HS-5 (cell line): ENCODE results near the gene ZNF451.

Experiments
- DNase-seq: peaks from one replicate; pipeline ENCODE4 v3.0.0-alpha.2; 2012; ENCODE audit warnings: low read depth

Gene ZNF451

DNA sequence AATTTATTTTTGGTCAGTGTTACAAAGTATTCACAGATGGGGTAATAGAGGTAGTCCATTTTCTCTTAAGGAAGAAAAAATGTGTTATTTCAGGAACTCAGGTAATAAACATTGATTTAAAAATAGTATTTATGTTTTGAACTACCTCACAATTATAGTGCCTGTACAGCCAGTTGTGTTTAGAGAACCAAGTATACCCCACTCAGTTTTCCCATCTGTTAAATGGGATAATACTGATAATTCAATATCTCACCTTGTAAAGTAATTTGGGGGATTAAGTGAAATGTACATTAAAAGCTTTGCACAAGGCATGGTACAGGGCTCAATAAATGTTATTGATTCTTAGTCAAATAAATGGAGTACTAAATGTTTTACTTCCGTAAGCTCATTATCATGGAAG lies 4.7 kb downstream of the ZNF451 start:
- DNase-seq = no peak

DNA sequence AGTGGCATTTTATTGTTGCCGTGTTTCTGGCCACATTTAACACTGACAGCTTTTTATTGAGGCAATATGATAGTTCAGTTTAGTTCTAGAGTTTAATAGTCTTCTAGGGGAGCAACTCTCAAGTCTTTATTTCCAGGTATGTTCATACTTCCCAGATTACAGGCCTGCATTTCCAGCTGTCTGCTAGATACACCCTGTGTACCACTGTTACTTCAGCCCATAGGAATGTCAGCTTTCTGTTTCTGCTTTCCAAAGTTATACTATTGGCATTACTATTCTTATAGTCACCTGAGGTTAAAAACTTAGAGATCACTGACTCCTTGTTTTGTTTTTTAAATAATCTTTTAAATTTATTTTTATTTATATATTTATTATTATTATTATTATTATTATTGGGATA lies 7.6 kb downstream of the ZNF451 start:
- DNase-seq = peak; percentile 5

DNA sequence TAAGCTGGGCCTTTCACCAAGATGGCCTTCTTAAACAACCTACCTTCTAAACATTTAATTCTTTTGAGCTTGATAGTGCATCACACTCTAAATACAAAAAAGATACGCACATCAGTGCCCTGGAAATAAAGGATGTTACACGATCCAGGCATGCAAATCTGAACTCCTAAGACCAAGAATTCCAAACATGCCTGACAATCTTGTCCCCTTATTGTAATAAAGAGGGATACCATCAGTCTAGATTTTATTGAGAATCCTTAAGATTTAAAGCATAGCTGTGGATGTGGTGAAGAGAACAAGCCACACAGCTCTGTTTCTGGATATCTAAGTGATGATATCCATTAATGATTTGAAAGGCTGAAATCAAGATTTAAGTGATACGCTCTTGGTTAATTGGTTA lies 13.0 kb downstream of the ZNF451 start:
- DNase-seq = no peak

DNA sequence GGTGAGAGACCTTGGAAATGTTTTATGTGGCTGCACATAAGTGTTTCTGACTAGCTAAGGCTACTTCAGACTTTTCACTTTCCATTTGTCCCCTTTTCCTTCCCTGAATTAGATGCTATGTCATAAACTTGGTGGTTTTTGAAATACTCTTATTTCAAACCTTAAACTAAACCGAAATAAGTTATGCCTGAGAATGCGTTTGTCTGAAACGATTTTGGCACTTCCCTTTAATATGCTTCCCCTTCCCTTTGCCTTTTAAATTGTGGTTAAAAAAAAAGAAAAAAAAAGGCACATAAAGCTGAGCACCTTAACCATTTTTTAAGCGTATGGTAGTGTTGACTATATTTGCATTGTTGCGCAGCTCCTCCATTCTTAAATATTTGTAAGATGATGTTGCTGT lies 14.3 kb downstream of the ZNF451 start:
- DNase-seq = no peak

DNA sequence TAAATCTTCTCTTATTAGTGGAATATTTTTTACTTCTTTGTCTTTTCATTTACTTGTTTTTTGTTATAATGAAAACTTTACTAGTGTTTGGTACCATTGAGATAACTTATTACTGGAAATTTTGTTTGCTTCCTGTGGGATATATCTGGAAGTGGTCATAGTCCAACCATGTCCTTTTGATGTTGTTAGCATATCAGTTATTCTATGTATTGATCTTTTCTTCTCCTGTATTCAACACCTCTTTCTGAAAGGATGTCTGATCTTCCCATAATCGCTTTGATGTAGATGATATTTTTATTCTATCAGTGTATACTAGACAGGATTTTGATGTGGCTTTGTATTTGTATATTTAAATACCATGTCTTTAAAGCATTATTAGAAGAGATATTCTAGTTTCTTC lies 17.0 kb downstream of the ZNF451 start:
- no peak for DNase-seq

DNA sequence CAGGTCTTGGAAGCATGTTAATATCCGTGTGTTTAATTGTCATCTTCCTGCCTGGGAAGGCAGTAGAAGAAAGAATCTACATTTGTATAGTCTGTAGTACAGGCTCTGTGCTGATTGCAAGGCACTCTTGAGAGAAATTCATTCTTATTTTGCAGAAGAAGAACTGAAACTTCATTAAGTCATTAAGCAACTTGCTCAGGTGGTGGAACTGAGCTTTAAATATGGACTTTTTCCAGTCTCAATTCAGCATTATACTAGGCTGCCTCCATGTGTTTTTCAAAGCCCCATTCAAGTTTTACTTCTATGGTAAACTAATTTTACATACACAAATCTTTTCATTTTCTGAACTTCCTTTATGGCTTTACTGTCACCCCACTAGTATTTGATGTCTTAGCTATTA lies 18.7 kb downstream of the ZNF451 start:
- no peak for DNase-seq

DNA sequence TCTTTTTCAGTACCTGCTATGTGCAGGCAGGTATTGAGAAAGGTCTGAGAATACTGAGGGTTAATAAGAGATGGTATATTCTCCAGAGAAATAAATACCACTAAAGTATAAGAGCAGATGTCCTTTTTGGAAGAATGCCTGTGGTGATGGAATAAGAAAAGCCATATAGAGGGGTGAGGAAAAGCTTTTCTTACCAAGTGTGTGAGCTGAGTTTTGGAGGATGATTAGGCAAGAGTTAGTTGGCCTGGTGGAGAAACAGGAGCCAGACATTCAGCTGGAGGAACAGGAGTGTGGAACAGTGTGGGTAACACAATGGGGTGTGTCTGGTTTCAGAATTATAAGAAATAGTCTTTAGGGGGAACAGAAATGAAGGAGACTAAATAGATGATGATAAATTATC lies 19.9 kb downstream of the ZNF451 start:
- DNase-seq = no peak

DNA sequence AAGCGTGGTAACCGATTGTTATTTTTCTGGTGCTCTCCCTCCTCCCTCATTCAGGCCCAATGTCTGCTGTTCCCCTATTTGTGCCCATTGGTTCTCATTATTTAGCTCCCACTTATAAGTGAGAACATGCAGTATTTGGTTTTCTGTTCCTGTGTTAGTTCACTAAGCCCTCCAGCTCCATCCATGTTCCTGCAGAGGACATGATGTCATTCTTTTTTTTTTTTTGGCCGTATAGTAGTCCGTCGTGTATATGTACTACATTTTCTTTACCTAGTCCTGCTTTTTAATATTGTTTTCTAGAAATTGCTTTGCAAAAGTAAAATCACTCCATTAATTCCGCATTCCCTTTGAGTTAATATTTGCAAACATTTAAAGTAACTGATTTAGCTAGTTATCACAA lies 23.1 kb downstream of the ZNF451 start:
- no peak for DNase-seq

DNA sequence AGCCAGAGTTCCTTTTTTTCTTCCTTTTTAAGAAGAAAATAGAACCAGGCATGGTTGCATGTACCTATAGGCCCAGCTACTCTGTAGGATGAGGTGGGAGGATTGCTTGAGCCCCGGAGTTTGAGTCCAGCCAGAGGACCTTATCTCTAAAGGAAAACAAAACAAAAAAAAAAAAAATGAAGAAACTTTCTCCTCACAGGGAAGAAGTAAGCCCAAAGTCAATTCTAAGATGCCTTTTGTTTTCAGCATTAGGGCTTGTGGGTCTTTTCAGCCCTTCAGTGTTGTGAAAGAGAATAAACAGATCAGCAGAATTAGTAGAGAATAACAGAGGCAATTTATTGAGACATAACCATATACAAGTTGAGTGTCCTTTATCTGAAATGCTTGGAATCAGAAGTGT lies 26.8 kb downstream of the ZNF451 start:
- no peak for DNase-seq

DNA sequence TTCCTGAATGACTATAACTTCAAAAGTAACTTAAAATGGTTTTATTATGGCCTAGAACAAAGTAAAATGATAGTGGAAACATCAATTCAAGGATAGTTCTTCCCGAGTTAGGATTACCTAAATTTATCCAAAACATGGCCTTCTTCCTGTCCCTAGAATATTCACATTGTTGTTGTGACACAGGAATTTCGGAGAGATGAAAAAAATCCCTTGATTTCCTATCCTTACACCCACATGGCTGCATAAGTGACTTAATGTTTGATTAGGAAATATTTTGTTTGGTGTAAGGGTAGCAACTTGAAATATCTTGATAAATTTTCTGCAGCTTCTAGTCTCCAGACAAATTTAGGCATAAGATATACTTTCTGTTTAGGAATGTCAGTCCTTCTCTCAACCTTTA lies 27.8 kb downstream of the ZNF451 start:
- DNase-seq = no peak

DNA sequence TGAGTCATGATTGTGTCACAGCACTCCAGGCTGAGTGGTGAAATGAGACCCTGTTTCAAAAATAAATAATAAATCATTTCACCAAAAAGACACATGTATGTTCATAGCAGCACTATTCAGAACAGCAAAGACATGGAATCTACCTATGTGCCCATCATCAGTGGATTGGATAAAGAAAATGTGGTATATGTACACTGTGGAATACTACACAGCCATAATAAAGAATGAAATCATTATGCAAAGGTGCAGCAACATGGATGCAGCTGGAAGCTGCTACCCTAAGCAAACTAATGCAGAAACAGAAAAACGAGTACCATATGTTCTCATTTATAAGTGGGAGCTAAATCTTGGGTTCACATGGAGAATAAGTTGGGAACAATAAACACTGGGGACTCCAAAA lies 33.1 kb downstream of the ZNF451 start:
- DNase-seq = no peak

DNA sequence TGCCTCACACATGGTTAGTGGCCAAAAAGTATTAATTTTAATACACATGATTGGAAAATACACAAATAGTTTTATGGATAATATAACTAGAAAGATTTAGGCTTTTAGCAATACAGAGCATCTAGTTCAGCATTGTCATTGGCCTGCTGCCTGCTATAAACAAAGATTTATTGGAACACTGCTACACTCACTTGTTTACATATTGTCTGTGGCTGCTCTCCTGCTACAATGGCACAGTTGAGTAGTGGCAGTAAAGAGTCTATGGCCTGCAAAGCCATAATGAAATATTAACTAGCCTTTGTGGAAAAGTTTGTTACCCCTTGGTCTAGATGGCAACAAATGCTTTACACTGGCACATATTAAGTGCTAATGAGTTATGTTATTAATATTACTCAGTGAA lies 37.8 kb downstream of the ZNF451 start:
- no peak for DNase-seq

DNA sequence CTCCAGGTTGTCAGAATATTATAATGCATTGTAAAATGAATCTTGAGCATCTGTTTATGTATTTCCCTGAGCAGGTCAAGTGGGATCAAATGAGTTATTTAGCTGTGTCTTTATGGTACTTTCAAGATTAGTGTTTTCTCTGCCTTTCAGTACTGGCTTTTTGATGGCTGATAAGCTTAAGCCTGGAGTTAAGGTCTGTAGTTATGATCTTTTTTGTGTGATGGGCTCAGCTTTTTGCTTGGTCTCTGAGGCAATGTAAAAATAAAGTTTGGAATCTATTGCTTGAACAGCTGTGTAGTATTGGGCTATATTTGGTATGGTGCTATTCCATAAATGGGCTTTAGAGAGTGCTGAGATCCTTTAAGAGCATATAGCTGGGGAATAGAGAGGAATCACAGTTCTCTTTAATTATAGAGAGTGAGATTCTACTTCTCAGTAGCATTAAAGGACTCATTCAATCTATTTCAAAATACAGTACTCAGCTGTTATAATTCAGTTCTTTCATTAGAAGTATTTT lies 40.7 kb downstream of the ZNF451 start:
- DNase-seq = no peak

DNA sequence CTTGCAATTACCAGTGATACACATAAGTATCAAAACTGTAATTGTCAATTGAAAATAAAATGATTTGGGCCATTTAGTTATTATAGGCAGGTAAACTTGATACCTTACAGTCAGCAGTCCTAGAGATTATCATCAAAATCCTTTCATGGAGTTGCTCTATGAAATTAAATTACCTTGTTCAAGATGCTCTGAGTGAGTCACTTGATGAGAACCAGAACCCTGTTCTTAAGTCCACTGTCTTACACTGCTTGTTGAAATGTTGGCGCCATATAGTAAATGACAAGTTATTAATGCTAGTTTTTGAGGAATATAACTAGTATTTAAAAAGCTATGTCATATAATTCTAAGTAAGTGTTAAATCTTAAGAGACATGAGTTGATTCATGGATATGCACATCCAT lies 45.0 kb downstream of the ZNF451 start:
- DNase-seq = no peak

DNA sequence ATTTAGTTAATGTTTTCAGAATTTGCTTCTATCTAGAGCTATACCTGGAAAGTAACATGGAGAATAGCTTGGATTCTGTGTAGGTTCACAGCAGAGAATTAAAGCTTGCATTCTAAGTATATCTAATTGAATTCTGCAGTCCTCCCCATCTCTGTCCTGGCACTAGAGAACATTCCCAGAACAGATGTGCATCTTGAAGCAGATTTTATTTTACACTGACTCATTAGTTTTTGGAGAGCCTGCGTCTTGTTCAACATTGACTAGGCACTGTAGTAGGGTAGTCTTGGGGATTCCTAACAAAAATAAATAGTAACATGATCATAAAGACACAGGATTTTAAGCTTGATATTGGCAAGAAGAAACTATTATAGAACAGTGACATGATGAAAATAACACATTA lies 45.9 kb downstream of the ZNF451 start:
- no peak for DNase-seq

DNA sequence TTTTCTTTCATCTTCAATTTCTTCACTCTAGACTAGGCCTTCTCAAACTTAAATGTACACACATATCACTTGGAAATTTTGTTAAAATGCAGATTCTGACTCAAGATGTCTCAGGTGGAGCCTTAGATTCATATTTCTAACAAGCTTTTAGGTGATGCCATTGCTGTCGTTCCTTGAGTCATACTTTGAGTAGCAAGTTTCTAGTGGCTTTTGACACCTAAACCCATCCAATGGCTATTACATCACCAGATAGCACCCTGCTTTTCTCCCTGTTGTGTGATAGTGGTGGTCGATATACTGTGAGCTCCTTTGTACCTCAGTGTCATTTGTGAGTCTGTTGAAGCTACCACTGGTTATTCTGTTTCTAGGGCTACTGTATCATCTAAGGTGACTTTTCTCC lies 47.4 kb downstream of the ZNF451 start:
- no peak for DNase-seq

DNA sequence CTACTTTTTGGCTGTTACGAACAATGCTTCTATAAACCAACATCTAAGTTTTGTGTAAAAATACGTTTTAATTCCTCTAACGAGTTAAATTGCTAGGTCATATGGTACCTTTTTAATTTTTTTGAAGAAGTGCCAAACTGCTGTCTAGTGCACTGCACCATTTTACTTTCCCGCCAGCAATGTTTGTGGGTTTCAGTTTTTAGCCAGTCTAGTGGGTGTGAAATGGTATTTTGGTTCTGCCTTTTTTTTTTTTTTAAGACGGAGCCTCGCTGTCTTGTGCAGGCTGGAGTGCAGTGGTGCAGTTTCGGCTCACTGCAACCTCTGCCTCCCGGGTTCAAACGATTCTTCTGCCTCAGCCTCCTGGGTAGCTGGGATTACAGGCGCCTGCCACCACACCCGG lies 48.0 kb downstream of the ZNF451 start:
- no peak for DNase-seq

DNA sequence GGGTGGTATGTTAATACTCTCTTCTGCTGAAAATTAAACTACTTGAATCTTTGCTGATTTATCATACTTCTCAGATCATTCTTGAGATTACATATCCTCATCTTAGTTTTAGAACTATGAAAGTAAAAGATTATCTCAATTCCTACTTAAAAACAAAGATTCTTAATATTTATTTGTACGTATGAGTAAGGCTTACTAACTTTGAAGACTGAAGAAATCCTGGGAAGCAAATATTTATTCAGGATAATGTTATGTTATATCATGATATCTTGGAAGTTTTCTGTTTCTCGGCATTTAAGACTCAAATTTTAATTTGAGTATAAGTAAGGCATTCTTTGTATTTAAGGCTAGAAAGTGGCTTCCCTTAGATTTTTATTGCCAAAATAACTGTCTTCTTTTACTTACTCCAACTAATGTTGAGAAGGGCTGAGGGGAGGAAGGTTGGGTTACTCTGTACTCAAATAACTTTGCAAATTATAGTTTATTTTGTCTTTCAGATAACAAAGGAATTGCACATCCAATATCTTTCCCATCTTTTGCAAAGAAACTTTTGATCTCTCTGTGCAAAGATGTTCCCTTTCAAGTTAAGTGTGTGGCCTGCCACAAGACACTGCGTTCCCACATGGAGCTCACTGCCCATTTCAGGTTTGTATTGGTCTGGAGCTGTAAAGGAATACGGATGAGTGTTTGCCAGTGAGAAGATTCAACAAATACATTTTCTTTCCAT lies 51.6 kb downstream of the ZNF451 start:
- DNase-seq = no peak

DNA sequence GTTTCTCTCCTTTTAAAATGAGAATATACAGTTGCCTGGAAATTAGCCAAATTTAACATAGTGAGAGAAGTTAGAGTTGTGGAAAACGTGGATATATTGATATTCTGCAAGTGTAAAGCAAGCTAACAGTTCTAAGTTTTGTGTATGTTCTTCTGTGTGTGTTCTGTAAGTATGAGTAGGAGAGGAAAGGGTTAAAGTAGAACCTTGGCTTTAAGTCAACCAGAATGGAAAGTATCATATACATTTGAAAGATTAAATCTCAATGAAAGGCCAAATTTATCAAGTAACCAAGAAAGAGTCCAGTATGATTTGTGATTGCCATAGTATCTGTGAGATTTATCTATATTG lies 52.2 kb downstream of the ZNF451 start:
- no peak for DNase-seq

DNA sequence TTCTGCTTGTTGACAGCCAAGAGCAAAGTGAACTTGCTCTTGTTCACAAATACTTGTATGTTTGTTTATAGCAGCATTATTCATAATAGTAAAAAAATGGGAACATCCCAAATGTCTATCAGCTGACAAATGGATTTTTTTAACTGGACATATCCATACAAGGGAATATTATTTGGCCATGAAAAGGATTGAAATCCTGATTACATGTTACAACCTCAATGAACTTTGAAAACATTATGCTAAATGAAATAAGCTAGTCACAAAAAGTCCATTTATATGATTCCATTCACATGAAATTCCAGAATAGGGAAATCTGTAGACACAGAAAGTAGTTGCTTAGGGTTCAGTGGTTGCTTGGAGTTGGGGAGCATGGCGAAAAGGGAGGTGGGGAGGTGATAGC lies 53.7 kb downstream of the ZNF451 start:
- DNase-seq = no peak

DNA sequence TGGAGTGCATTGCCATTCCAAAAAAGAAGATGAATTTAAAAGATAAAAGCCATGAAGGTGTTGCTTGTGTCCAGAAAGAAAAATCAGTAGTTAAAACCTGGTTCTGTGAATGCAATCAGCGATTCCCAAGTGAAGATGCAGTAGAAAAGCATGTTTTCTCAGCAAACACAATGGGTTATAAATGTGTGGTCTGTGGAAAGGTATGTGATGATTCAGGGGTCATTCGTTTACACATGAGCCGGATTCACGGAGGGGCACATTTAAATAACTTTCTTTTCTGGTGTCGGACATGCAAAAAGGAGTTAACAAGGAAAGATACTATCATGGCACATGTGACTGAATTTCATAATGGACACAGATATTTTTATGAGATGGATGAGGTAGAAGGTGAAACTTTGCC lies 57.4 kb downstream of the ZNF451 start:
- no peak for DNase-seq

DNA sequence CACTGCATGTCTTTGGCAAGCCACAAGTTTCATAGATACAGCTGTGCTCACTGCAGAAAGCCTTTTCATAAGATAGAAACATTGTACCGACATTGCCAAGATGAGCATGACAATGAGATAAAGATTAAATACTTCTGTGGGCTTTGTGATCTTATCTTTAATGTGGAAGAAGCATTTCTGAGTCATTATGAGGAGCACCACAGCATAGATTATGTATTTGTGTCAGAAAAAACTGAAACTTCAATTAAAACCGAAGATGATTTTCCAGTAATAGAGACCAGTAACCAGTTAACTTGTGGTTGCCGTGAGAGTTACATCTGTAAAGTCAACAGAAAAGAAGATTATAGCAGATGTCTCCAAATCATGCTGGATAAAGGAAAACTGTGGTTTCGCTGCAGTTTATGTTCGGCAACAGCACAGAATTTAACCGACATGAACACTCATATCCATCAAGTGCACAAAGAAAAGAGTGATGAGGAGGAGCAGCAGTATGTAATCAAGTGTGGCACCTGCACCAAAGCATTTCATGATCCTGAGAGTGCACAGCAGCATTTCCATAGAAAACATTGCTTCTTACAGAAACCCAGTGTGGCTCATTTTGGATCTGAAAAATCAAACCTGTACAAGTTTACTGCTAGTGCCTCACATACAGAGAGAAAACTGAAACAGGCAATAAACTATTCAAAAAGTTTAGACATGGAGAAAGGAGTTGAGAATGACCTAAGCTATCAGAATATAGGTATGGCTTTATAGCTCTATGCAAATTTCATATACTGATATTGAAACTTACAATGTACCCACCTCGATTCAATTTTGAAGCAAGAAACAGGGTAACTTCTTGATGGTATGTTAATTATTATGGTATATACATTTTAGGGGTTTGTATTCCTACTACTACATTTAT lies 58.2 kb downstream of the ZNF451 start:
- DNase-seq = no peak

DNA sequence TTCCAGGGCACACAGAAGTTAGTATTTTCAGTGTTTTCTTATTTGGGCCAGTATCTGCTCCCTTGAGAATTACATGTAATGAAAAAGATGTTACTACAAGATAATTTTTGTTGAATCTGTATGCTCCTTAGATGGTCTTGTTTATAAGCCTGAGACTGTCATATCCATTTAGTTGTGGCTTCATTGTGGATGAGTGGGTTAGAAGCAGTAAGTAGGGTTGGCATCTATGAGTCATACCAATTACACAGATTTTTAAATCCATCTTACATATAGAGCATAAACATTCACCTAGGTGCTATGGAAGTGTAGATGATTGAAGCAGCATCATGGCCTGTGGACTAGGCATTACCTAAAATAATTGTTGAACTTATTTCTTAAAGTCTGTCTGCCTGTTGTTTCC lies 68.7 kb downstream of the ZNF451 start:
- peak; percentile 26 for DNase-seq

DNA sequence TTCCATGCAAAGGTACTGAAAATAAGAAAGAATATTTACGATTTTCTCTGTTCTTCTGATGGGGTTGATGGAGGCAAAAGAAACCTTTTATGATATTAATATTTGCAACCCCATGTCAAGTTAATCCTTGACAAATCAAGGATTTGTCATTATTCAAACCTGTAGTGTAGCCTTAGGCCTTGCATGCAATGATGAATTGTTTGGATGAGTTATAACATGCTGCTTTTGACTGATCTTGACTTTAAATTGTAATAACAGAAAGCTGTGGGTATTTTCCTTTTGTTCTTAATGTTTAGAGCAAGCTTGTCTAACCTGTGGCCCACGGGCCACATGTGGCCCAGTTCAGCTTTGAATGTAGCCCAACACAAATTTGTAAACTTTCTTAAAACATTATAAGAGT lies 69.1 kb downstream of the ZNF451 start:
- DNase-seq = no peak
